ENCODE measurements around the gene IL22RA1. TPM values are rescaled to one million over a fixed set of nuclear protein-coding genes. Genes with fewer than 3 reads are reported as not detected.

IL22RA1 gene
- total RNA-seq (2021) (0.14 to 0.28 TPM (median 0.25 TPM) in 3 replicates), Bru-seq, nascent RNA (percentile 13 among the genes with signal in this experiment)
- long read RNA-seq, experiment 1, partial matches to known transcripts, result 0 of 2 reads
- long read RNA-seq, experiment 1, other reads (novel, unspliced or antisense), result 2 of 2 reads
- long read RNA-seq, experiment 2, result 0 reads
- long read RNA-seq, experiment 3, result 0 reads

GRCh38 chr1:24142546-24143534 lies at the start of gene IL22RA1:
IL22RA1 (minus strand) TSS chr1:24143140; CDS start chr1:24143082, 58 bp downstream.
- ChIA-PET POLR2A (interaction anchor here (0.9 kb wide), 1 partner anchor 45 kb away, joined by 3 read pairs; no protein-coding TSS in a partner anchor), CTCF (interaction anchor here (0.6 to 3.5 kb wide), 4 partner anchors 8 to 1014 kb away, joined by 3 to 23 read pairs (median 6); partner anchors contain the start of gene GRHL3)
- Mint-ChIP-seq H3K4me3 (no peak within 1 kb of the TSS), H3K9me3 (peaks cover 6% of the 10 kb centered on the region), H3K27me3 (ENCODE audit: low read depth) (no peaks in the 10 kb centered on the region; the same call in 1 of the 2 replicates), H3K4me1 (no peaks in the 10 kb centered on the region), H3K36me3 (no peaks in the 10 kb centered on the region), H3K27ac (no peak within 1 kb of the TSS)
- ATAC-seq, result peak; percentile 39
- DNase-seq (ENCODE audit: low spot score), result no peak
- TF ChIP-seq ZBTB43 (CRISPR knock-in tag; IDR thresholded peaks at IDR 0.05) (no peak), ARID4B (CRISPR knock-in tag; IDR thresholded peaks at IDR 0.05; ENCODE audit: borderline replicate concordance) (no peak)

- ChIA-PET CTCF (interaction anchor here (1.7 to 5.0 kb wide), 2 partner anchors 41 to 200 kb away, joined by 3 to 28 read pairs; no protein-coding TSS in a partner anchor), POLR2A (no interaction called here)
- H3K27me3 Mint-ChIP-seq (ENCODE audit: low read depth), result no peaks in the 10 kb centered on the region; the same call in 1 of the 2 replicates
- DNase-seq (ENCODE audit: low spot score) (no peak), ATAC-seq (no peak)
- no peaks in the 10 kb centered on the region for H3K36me3 Mint-ChIP-seq
- H3K9me3 Mint-ChIP-seq, result peaks cover 7% of the 10 kb centered on the region
- peaks cover 14% of the 10 kb centered on the region for H3K4me1 Mint-ChIP-seq
- no peak for TF ChIP-seq E2F5 (CRISPR knock-in tag; IDR thresholded peaks at IDR 0.05)
- TF ChIP-seq GRHL2 (CRISPR knock-in tag; IDR thresholded peaks at IDR 0.05; ENCODE audit: insufficient replicate concordance, severe bottlenecking), result no peak
- no peak for TF ChIP-seq E2F1 (CRISPR knock-in tag; IDR thresholded peaks at IDR 0.05)
- TF ChIP-seq ESRRA (CRISPR knock-in tag; IDR thresholded peaks at IDR 0.05; ENCODE audit: borderline replicate concordance), result no peak
- no peak for TF ChIP-seq FOXK1 (CRISPR knock-in tag; IDR thresholded peaks at IDR 0.05)
- no peak for TF ChIP-seq JAZF1 (CRISPR knock-in tag; IDR thresholded peaks at IDR 0.05)
- TF ChIP-seq SP1 (CRISPR knock-in tag; conservative IDR thresholded peaks at IDR 0.05), result no peak
- no peak overlapping the region for H3K27ac Mint-ChIP-seq
- H3K4me3 Mint-ChIP-seq, result no peak overlapping the region
Observed at GRCh38 chr1:24191860-24192259, 48.9 kb upstream of the IL22RA1 start.

- Mint-ChIP-seq H3K27ac (no peak overlapping the region), H3K27me3 (ENCODE audit: low read depth) (no peaks in the 10 kb centered on the region; the same call in 1 of the 2 replicates), H3K4me3 (no peak overlapping the region), H3K9me3 (peaks cover 7% of the 10 kb centered on the region), H3K4me1 (peaks cover 21% of the 10 kb centered on the region), H3K36me3 (no peaks in the 10 kb centered on the region)
- ATAC-seq (no peak), DNase-seq (ENCODE audit: low spot score) (no peak)
- CTCF ChIA-PET, result interaction anchor here (0.7 to 2.0 kb wide), 5 partner anchors 8 to 201 kb away, joined by 3 to 19 read pairs (median 8); no protein-coding TSS in a partner anchor
- POLR2A ChIA-PET, result interaction anchor here (1.6 kb wide), 1 partner anchor 41 kb away, joined by 7 read pairs; no protein-coding TSS in a partner anchor
- TF ChIP-seq SMAD4 (CRISPR knock-in tag; IDR thresholded peaks at IDR 0.05) (no peak), FOXK1 (CRISPR knock-in tag; IDR thresholded peaks at IDR 0.05) (no peak), ERG (CRISPR knock-in tag; IDR thresholded peaks at IDR 0.05) (no peak), NFYB (CRISPR knock-in tag; conservative IDR thresholded peaks at IDR 0.05; ENCODE audit: low read depth) (no peak), NR1H2 (CRISPR knock-in tag; IDR thresholded peaks at IDR 0.05) (no peak), ZNF512 (CRISPR knock-in tag; IDR thresholded peaks at IDR 0.05; ENCODE audit: borderline replicate concordance) (no peak)
Observed at GRCh38 chr1:24190983-24191461, 48.1 kb upstream of the IL22RA1 start.
